Prostate gland (tissue), 2 donors: ENCODE measurements around the gene MBD6. TPM values are rescaled to one million over a fixed set of nuclear protein-coding genes. Genes with fewer than 3 reads are reported as not detected.

Source experiments
- DNase-seq: peaks from one replicate; pipeline ENCODE4 v3.0.0-alpha.2; 2019; ENCODE audit warnings: low spot score
- H3K27ac ChIP-seq, 2 donors: fragments of 200-600 bp; sonication (generic); 2 replicates each; pipeline ENCODE4 v1.5.1; 2017 to 2019
- H3K27me3 ChIP-seq: fragments of 200-600 bp; sonication (generic); replicated peaks from 2 replicates; pipeline ENCODE4 v1.5.1; 2019; ENCODE audit not compliant: insufficient read depth
- H3K36me3 ChIP-seq, 2 donors: fragments of 200-600 bp; sonication (generic); 1 replicate in 1 of 2; 2 replicates in 1 of 2; pipeline versions ENCODE4 v1.5.1 to v1.8.1; 2017 to 2019
- H3K4me1 ChIP-seq: fragments of 200-600 bp; sonication (generic); replicated peaks from 2 replicates; pipeline ENCODE4 v1.5.1; 2019
- H3K4me3 ChIP-seq, 2 donors: fragments of 200-600 bp; sonication (generic); 2 replicates each; pipeline ENCODE4 v1.5.1; 2017 to 2019
- H3K9me3 ChIP-seq: fragments of 200-600 bp; sonication (generic); 2 replicates; pipeline ENCODE4 v1.5.1; 2017
- CTCF ChIP-seq, 4 experiments: fragments of 200-600 bp in 2 of 4; fragments of 450-650 bp in 2 of 4; sonication (generic) in 2 of 4; IDR thresholded peaks; 1 replicate in 3 of 4; 2 replicates in 1 of 4; pipeline ENCODE4 v1.5.1; 2016 to 2019; ENCODE audit warnings: antibody characterized with exemption in 4 of 4, mild to moderate bottlenecking in 2 of 4, moderate library complexity in 2 of 4
- POLR2A ChIP-seq: fragments of 450-650 bp; IDR thresholded peaks from one replicate; pipeline ENCODE4 v1.6.1; 2016; ENCODE audit warnings: antibody characterized with exemption, mild to moderate bottlenecking
- POLR2AphosphoS5 ChIP-seq: sonication (generic); formaldehyde crosslinking; IDR thresholded peaks from one replicate; pipeline ENCODE4 v1.6.1; 2017; ENCODE audit warnings: antibody characterized with exemption
- WGBS: methylation state at CpG from one replicate; pipeline ENCODE4 v1.1.5; 2018; 5-methylcytosine and 5-hydroxymethylcytosine counted together
- intact Hi-C: fragments of 100-400 bp; cut with DNase I; formaldehyde crosslinking; loops from one replicate; pipeline ENCODE4 v1.14.2; 2022
- total RNA-seq, 2 donors: library from RNA; depleted of rRNA; stranded (reverse); fragments of >200 nt; gene quantifications; one replicate each; pipeline ENCODE4 v1.1.0, GENCODE V29; 2016

MBD6 gene
- total RNA-seq, result 10 to 100 TPM; 54.5 to 92.1 TPM

GRCh38 chr12:57522011-57522886 lies at the start of gene MBD6:
MBD6 (plus strand) TSS chr12:57522824; CDS start chr12:57524304, 1,480 bp downstream.
- Histone ChIP-seq H3K4me1 (peaks cover 21% of the 10 kb centered on the region), H3K9me3 (no peaks in the 10 kb centered on the region), H3K4me3 (peak within 1 kb of the TSS; percentile 67 to 85), H3K27me3 (no peaks in the 10 kb centered on the region), H3K36me3 (peaks cover 5 to 8% of the 10 kb centered on the region in 2 donors), H3K27ac (peak within 1 kb of the TSS; percentile 99)
- peak; percentile 93 for DNase-seq
- intact Hi-C loops, result loop anchor here (5.0 kb wide), 1 partner anchor 85 kb away; no protein-coding TSS in a partner anchor
- TF ChIP-seq POLR2A (peak; percentile 16), CTCF (IDR thresholded peaks at IDR 0.05) (no peak), POLR2AphosphoS5 (peak; percentile 77)
- under 1% methylated on average over 34 of the region's 57 CpGs for WGBS

- Histone ChIP-seq H3K27me3 (peaks cover 10% of the 10 kb centered on the region), H3K36me3 (no peaks in the 10 kb centered on the region), H3K4me3 (no peak overlapping the region), H3K27ac (no peak overlapping the region), H3K9me3 (no peaks in the 10 kb centered on the region), H3K4me1 (peaks cover 13% of the 10 kb centered on the region)
- no peak for DNase-seq
- 36% methylated on average over 3 of the region's 3 CpGs for WGBS
- intact Hi-C loops, result no loop called here
- TF ChIP-seq CTCF (IDR thresholded peaks at IDR 0.05) (no peak), POLR2AphosphoS5 (no peak), POLR2A (no peak)
Observed at GRCh38 chr12:57473392-57473791, 49.2 kb upstream of the MBD6 start.

- WGBS, result 88% methylated on average over 5 of the region's 5 CpGs
- no peak for DNase-seq
- Histone ChIP-seq H3K9me3 (no peaks in the 10 kb centered on the region), H3K36me3 (no peaks in the 10 kb centered on the region), H3K4me3 (no peak overlapping the region), H3K27ac (no peak overlapping the region), H3K4me1 (peaks cover 13% of the 10 kb centered on the region), H3K27me3 (peaks cover 10% of the 10 kb centered on the region)
- intact Hi-C loops, result no loop called here
- TF ChIP-seq CTCF (IDR thresholded peaks at IDR 0.05), result no peak
- TF ChIP-seq POLR2AphosphoS5, result no peak
- TF ChIP-seq POLR2A, result no peak
Observed at GRCh38 chr12:57473886-57474285, 48.7 kb upstream of the MBD6 start.

GRCh38 chr12:57474430-57474829 lies 48.2 kb upstream of the MBD6 start:
- Histone ChIP-seq H3K9me3 (no peaks in the 10 kb centered on the region), H3K27me3 (peaks cover 10% of the 10 kb centered on the region)
- WGBS, result 77% methylated on average over 8 of the region's 8 CpGs

More at GRCh38 chr12:57474430-57474829, 48.2 kb upstream of the MBD6 start:
- DNase-seq, result no peak
- no peak overlapping the region for H3K4me3 ChIP-seq
- no peaks in the 10 kb centered on the region for H3K36me3 ChIP-seq
- no peak for TF ChIP-seq POLR2AphosphoS5
- no peak for TF ChIP-seq CTCF (IDR thresholded peaks at IDR 0.05)
- TF ChIP-seq POLR2A, result no peak
- no peak overlapping the region for H3K27ac ChIP-seq
- H3K4me1 ChIP-seq, result peaks cover 13% of the 10 kb centered on the region
- intact Hi-C loops, result no loop called here
